Measurements from ENCODE around the gene SLC25A45. TPM values are rescaled to one million over a fixed set of nuclear protein-coding genes. Genes with fewer than 3 reads are reported as not detected.

Gene SLC25A45
- polyA plus RNA-seq, 2 of the 4 experiments (the other 2 are of a cell fraction), result 3.1 to 8.1 TPM

- 0 out of 2 replicates have a peak, but pooled peaks have one; percentile 19 for TF ChIP-seq MYC (IDR thresholded peaks at IDR 0.05; ENCODE audit: borderline replicate concordance, low read length)
- no peak for TF ChIP-seq ZSCAN20 (CRISPR knock-in tag; IDR thresholded peaks at IDR 0.05)
- TF ChIP-seq BHLHE40 (IDR thresholded peaks at IDR 0.05; ENCODE audit: low read depth, low read length), result no peak
- no peak for TF ChIP-seq KDM5A (IDR thresholded peaks at IDR 0.05)
- no peak for TF ChIP-seq USF2 (IDR thresholded peaks at IDR 0.05)
- no peak for TF ChIP-seq NFE2L2 (conservative IDR thresholded peaks at IDR 0.05; ENCODE audit: low read length)
- TF ChIP-seq RAD21 (conservative IDR thresholded peaks at IDR 0.05 in 1 of 2, IDR thresholded peaks at IDR 0.05 in 1 of 2), result no peak
- TF ChIP-seq POLR2A (IDR thresholded peaks at IDR 0.05; ENCODE audit: low read length), result no peak
- TF ChIP-seq JUNB (IDR thresholded peaks at IDR 0.05), result no peak
- TF ChIP-seq EP300 (IDR thresholded peaks at IDR 0.05), result no peak
- no peak for TF ChIP-seq HDAC2 (IDR thresholded peaks at IDR 0.05)
- no peak for TF ChIP-seq CHD2 (IDR thresholded peaks at IDR 0.05; ENCODE audit: low read length, partially characterized antibody)
- TF ChIP-seq CBX8 (IDR thresholded peaks at IDR 0.05), result no peak
- no peak for TF ChIP-seq PHF8 (IDR thresholded peaks at IDR 0.05; ENCODE audit: borderline replicate concordance, low read depth)
- TF ChIP-seq TFCP2L1 (CRISPR knock-in tag; IDR thresholded peaks at IDR 0.05), result 0 out of 2 replicates have a peak, but pooled peaks have one; percentile 21
- TF ChIP-seq FOSL2 (IDR thresholded peaks at IDR 0.05), result no peak
- no peak; the same call in 1 of the 2 replicates for TF ChIP-seq FOSL2 (CRISPR knock-in tag; IDR thresholded peaks at IDR 0.05)
- no peak for TF ChIP-seq GATA3 (IDR thresholded peaks at IDR 0.05; ENCODE audit: borderline replicate concordance)
- TF ChIP-seq RARB (CRISPR knock-in tag; IDR thresholded peaks at IDR 0.05), result 0 out of 2 replicates have a peak, but pooled peaks have one; percentile 62
- no peak for TF ChIP-seq CHD4 (IDR thresholded peaks at IDR 0.05; ENCODE audit: borderline replicate concordance)
- TF ChIP-seq REST (IDR thresholded peaks at IDR 0.05), result no peak
- no peak for TF ChIP-seq RFX5 (IDR thresholded peaks at IDR 0.05)
- no peak for TF ChIP-seq HES2 (IDR thresholded peaks at IDR 0.05)
- TF ChIP-seq TP53 (CRISPR knock-in tag; IDR thresholded peaks at IDR 0.05), result no peak
- TF ChIP-seq MAZ (IDR thresholded peaks at IDR 0.05; ENCODE audit: borderline replicate concordance, low read depth, low read length), result no peak
- no peak for TF ChIP-seq EHMT2 (IDR thresholded peaks at IDR 0.05; ENCODE audit: low read depth)
- no peak for TF ChIP-seq JUN (IDR thresholded peaks at IDR 0.05)
- TF ChIP-seq ZNF302 (CRISPR knock-in tag; IDR thresholded peaks at IDR 0.05), result no peak; the same call in 1 of the 2 replicates
- no peak for TF ChIP-seq NPAS2 (CRISPR knock-in tag; IDR thresholded peaks at IDR 0.05; ENCODE audit: borderline replicate concordance)
- TF ChIP-seq POLR2AphosphoS2 (conservative IDR thresholded peaks at IDR 0.05; ENCODE audit: low read length), result peak; percentile 43; the same call in 1 of the 2 replicates
- no peak for TF ChIP-seq FOXS1 (CRISPR knock-in tag; IDR thresholded peaks at IDR 0.05)
- peak; percentile 57; the same call in 1 of the 2 replicates for TF ChIP-seq HOXB5 (CRISPR knock-in tag; IDR thresholded peaks at IDR 0.05)
- TF ChIP-seq ATOH8 (CRISPR knock-in tag; IDR thresholded peaks at IDR 0.05; ENCODE audit: low read depth), result no peak
- TF ChIP-seq MAX (IDR thresholded peaks at IDR 0.05), result no peak
- TF ChIP-seq CTCF (IDR thresholded peaks at IDR 0.05), result no peak
- TF ChIP-seq E2F6 (IDR thresholded peaks at IDR 0.05; ENCODE audit: borderline replicate concordance, low read depth), result no peak
Observed at GRCh38 chr11:65430406-65431217, 48.2 kb upstream of the SLC25A45 start (continued).

Data from A549 (cell line).